PC-9 (cell line): ENCODE results near the gene NOP9. TPM values are rescaled to one million over a fixed set of nuclear protein-coding genes. Genes with fewer than 3 reads are reported as not detected.

Source experiments
- BruUV-seq: library from RNA; stranded (reverse); fragments of 400-500 nt; replicated peaks from 2 replicates; lab custom pipeline; 2021; lab: Mats Ljungman, UMichigan
- CTCF ChIA-PET: fragments of 300-600 bp; sonication (Branson Sonifier 250); formaldehyde crosslinking; loops from one replicate; lab custom pipeline; 2022; ENCODE audit warnings: antibody characterized with exemption; lab: Charles Lee
- POLR2A ChIA-PET: fragments of 300-600 bp; sonication (Branson Sonifier 250); formaldehyde crosslinking; loops from one replicate; lab custom pipeline; 2022; ENCODE audit warnings: antibody characterized with exemption; ENCODE audit not compliant: unreplicated experiment; lab: Charles Lee
- DNase-seq, 2 experiments: peaks; one replicate each; pipeline versions ENCODE4 v3.0.0 to v3.0.0-alpha.2; 2015 to 2022; ENCODE audit warnings: mixed read lengths in 1 of 2
- H2AFZ ChIP-seq: fragments of 200-600 bp; sonication (generic); 2 replicates; pipeline ENCODE4 v1.8.1; 2017; ENCODE audit warnings: antibody characterized with exemption
- H3F3A ChIP-seq: fragments of 200-600 bp; sonication (generic); 2 replicates; pipeline ENCODE4 v1.8.1; 2017; ENCODE audit warnings: antibody characterized with exemption, mild to moderate bottlenecking, low read depth; ENCODE audit not compliant: insufficient read depth
- H3K27ac ChIP-seq: fragments of 200-600 bp; sonication (generic); 2 replicates; pipeline ENCODE4 v1.6.1; 2016; ENCODE audit warnings: mixed run types
- H3K27me3 ChIP-seq: fragments of 200-600 bp; sonication (generic); 2 replicates; pipeline ENCODE4 v1.6.1; 2016; ENCODE audit warnings: low read depth, mixed run types; ENCODE audit not compliant: insufficient read depth
- H3K36me3 ChIP-seq: fragments of 200-600 bp; sonication (generic); 2 replicates; pipeline ENCODE4 v1.6.1; 2016; ENCODE audit warnings: low read depth, mixed run types
- H3K4me1 ChIP-seq: fragments of 200-600 bp; sonication (generic); replicated peaks from 2 replicates; pipeline ENCODE4 v1.6.1; 2016; ENCODE audit warnings: mixed run types; ENCODE audit not compliant: insufficient read depth
- H3K4me2 ChIP-seq: fragments of 200-600 bp; sonication (generic); 2 replicates; pipeline ENCODE4 v1.6.1; 2017; ENCODE audit warnings: mixed run types
- H3K4me3 ChIP-seq: fragments of 200-600 bp; sonication (generic); 2 replicates; pipeline ENCODE4 v1.6.1; 2016; ENCODE audit warnings: mixed run types
- H3K79me2 ChIP-seq: fragments of 200-600 bp; sonication (generic); 2 replicates; pipeline ENCODE4 v1.6.1; 2017; ENCODE audit warnings: low read depth, mixed run types
- H3K9me2 ChIP-seq: fragments of 200-600 bp; sonication (generic); 2 replicates; pipeline ENCODE4 v1.8.1; 2017; ENCODE audit warnings: mild to moderate bottlenecking; ENCODE audit not compliant: insufficient read depth
- H3K9me3 ChIP-seq: fragments of 200-600 bp; sonication (generic); 2 replicates; pipeline ENCODE4 v1.8.1; 2016; ENCODE audit warnings: low read depth; ENCODE audit not compliant: insufficient read depth
- H4K20me1 ChIP-seq: fragments of 200-600 bp; sonication (generic); 2 replicates; pipeline ENCODE4 v1.8.1; 2017; ENCODE audit not compliant: insufficient read depth
- CTCF ChIP-seq: fragments of 200-600 bp; sonication (generic); conservative IDR thresholded peaks from 2 replicates; pipeline ENCODE4 v1.6.1; 2017; ENCODE audit warnings: mixed run types, antibody characterized with exemption, mild to moderate bottlenecking, moderate library complexity
- EZH2 ChIP-seq: fragments of 200-600 bp; sonication (generic); IDR thresholded peaks from 2 replicates; pipeline ENCODE4 v1.8.0; 2017; ENCODE audit warnings: antibody characterized with exemption, low read depth
- intact Hi-C: fragments of 100-400 bp; cut with micrococcal nuclease; formaldehyde crosslinking; loops from one replicate; pipeline ENCODE4 v1.10.0; 2022; ENCODE audit not compliant: unreplicated experiment
- total RNA-seq: library from RNA; stranded (reverse); gene quantifications from 2 replicates; pipeline ENCODE4 v1.2.3, GENCODE V29; 2021

Gene NOP9
- total RNA-seq, 1 experiment from 2014 or later = 24.4 TPM

DNA sequence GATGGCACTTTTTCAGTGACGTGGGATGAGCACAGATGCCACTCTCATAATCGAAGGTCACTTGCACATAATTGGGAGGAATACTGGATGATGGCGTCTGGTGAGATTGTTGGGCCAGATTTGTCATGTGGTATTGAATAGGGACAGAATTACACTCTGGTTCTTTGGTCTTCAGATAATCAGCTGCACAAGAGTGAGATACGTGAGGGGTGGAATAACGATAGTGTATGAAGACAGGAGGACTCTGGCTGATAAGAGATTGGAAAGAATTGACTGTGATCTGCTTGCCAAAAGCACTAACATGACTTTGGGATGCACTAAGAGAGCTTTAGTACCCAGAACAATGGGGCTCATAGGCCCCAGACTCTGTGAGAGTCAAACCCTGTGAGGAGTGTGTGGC is 21.2 kb upstream of the NOP9 start:
- intact Hi-C loops = no loop called here
- Histone ChIP-seq H2AFZ (no peak overlapping the region), H3K36me3 (no peaks in the 10 kb centered on the region), H3K27ac (no peak overlapping the region), H3K9me2 (no peaks in the 10 kb centered on the region), H3K27me3 (no peaks in the 10 kb centered on the region), H3K4me2 (no peak overlapping the region), H3F3A (peaks cover 21% of the 10 kb centered on the region), H3K4me3 (no peak overlapping the region), H3K4me1 (peaks cover 19% of the 10 kb centered on the region), H3K79me2 (no peaks in the 10 kb centered on the region), H3K9me3 (no peaks in the 10 kb centered on the region), H4K20me1 (no peaks in the 10 kb centered on the region)
- POLR2A ChIA-PET = no interaction called here
- DNase-seq = no peak
- TF ChIP-seq CTCF (no peak), EZH2 (no peak)
- no TSS peak for BruUV-seq
- CTCF ChIA-PET = no interaction called here

- BruUV-seq = no TSS peak
- H3K9me3 ChIP-seq = no peaks in the 10 kb centered on the region
- ChIA-PET POLR2A (no interaction called here), CTCF (no interaction called here)
- no peaks in the 10 kb centered on the region for H3K27me3 ChIP-seq
- intact Hi-C loops = no loop called here
- peak in 1 of 2 experiments; percentile 51 for DNase-seq
- no peak overlapping the region for H2AFZ ChIP-seq
- TF ChIP-seq EZH2 = no peak
- peak; percentile 45 for TF ChIP-seq CTCF
- peaks cover 10% of the 10 kb centered on the region for H3F3A ChIP-seq
- H3K9me2 ChIP-seq = no peaks in the 10 kb centered on the region
- no peak overlapping the region for H3K4me3 ChIP-seq
- H3K4me2 ChIP-seq = no peak overlapping the region; the same call in 1 of the 2 replicates
- peaks cover 8% of the 10 kb centered on the region for H3K4me1 ChIP-seq
- H3K79me2 ChIP-seq = no peaks in the 10 kb centered on the region
- 0 out of 2 replicates have a peak overlapping the region, but pooled peaks have one; percentile 26 for H3K27ac ChIP-seq
- no peaks in the 10 kb centered on the region for H4K20me1 ChIP-seq
- no peaks in the 10 kb centered on the region for H3K36me3 ChIP-seq
Observed at GRCh38 chr14:24279301-24280186, 20.1 kb upstream of the NOP9 start.

DNA sequence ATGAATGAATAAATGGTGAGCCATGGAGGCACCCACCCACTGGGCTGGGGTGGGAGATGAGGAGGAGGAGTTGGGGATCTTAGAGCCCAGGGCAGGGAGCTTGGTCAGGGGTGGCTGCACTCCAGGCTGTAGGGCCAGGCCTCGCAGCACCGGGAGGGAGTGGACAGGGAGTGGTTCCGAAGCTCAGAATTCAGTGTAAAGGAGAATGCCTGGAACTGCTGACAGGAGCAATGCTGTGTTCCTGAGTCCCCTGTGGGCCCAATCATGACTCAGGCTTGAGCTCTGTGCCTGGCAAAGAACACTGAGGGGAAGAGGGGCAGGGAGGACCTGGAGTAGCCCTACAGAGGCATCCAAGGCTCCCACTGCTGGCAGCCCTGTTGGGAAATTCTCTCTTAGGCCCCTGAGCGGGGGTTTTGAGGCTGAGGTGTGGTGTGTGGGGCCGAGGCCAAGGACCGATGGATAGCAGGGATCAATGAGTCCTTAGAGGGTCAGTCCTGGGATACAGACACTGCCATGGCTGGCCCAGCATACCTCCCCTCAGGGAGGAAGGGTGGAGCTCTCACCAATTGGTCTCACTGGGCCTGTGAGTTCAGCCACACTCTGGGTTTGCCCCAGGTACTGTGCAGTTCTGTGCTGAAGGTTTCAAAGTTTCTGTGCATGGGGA is 18.7 kb upstream of the NOP9 start:
- intact Hi-C loops = no loop called here
- CTCF ChIA-PET = interaction anchor here (0.6 kb wide), 1 partner anchor 150 kb away, joined by 3 read pairs; no protein-coding TSS in a partner anchor

More for the DNA sequence above, 18.7 kb upstream of the NOP9 start:
- POLR2A ChIA-PET = interaction anchor here (0.6 kb wide), 2 partner anchors 9 to 35 kb away, joined by 9 to 18 read pairs; no protein-coding TSS in a partner anchor
- H3K79me2 ChIP-seq = no peaks in the 10 kb centered on the region
- H3K4me1 ChIP-seq = peaks cover 8% of the 10 kb centered on the region
- no peaks in the 10 kb centered on the region for H4K20me1 ChIP-seq
- DNase-seq = no peak
- no peaks in the 10 kb centered on the region for H3K9me2 ChIP-seq
- H3K4me3 ChIP-seq = no peak overlapping the region
- H3K4me2 ChIP-seq = no peak overlapping the region
- H3K36me3 ChIP-seq = no peaks in the 10 kb centered on the region
- TF ChIP-seq EZH2 = no peak
- TF ChIP-seq CTCF = no peak
- BruUV-seq = no TSS peak
- H3F3A ChIP-seq = peaks cover 7% of the 10 kb centered on the region; the same call in 1 of the 2 replicates
- no peak overlapping the region for H3K27ac ChIP-seq
- no peaks in the 10 kb centered on the region for H3K9me3 ChIP-seq
- no peak overlapping the region for H2AFZ ChIP-seq
- no peaks in the 10 kb centered on the region for H3K27me3 ChIP-seq
